ENCODE results near the gene EFHC2.

The EFHC2 gene

GRCh38 chrX:44143061-44143602 is 200.3 kb downstream of the EFHC2 start:
- no peak for DNase-seq

GRCh38 chrX:44130189-44130588 is 213.3 kb downstream of the EFHC2 start:
- no peak for DNase-seq

GRCh38 chrX:44113337-44113736 is 230.1 kb downstream of the EFHC2 start:
- DNase-seq: no peak

- DNase-seq: no peak
Observed at GRCh38 chrX:44106864-44107263, 236.6 kb downstream of the EFHC2 start.

GRCh38 chrX:44105228-44105913 is 238.1 kb downstream of the EFHC2 start:
- no peak for DNase-seq

GRCh38 chrX:44104699-44105098 is 238.8 kb downstream of the EFHC2 start:
- DNase-seq: no peak

GRCh38 chrX:44101281-44101680 is 242.2 kb downstream of the EFHC2 start:
- DNase-seq: no peak

GRCh38 chrX:44099366-44099765 is 244.1 kb downstream of the EFHC2 start:
- DNase-seq: no peak
